Naive thymus-derived CD4-positive, alpha-beta T cell (primary cell): ENCODE measurements around the gene ARHGEF16. TPM values are rescaled to one million over a fixed set of nuclear protein-coding genes. Genes with fewer than 3 reads are reported as not detected.

Experiments used
- ATAC-seq: fragments of 150-1000 bp; cut with Tn5 transposase; 2 replicates; pipeline ENCODE4 v1.10.0; 2021; ENCODE audit warnings: mild to moderate bottlenecking, moderate library complexity
- CTCF ChIA-PET: fragments of 350-600 bp; sonication (Branson Sonifier 250); formaldehyde crosslinking; loops from one replicate; lab custom pipeline; 2021; ENCODE audit warnings: antibody characterized with exemption; lab: Charles Lee
- POLR2A ChIA-PET: fragments of 350-600 bp; sonication (Branson Sonifier 250); formaldehyde crosslinking; loops from one replicate; lab custom pipeline; 2021; ENCODE audit warnings: antibody characterized with exemption, inconsistent platforms; lab: Charles Lee
- DNase-seq, 9 donors: peaks; one replicate each; pipeline versions ENCODE4 v3.0.0 to v3.0.0-alpha.2; 2020 to 2022; ENCODE audit warnings: mixed read lengths in 1 of 9
- H3K27ac ChIP-seq: one replicate; pipeline ENCODE4 v1.7.0; 2013; ENCODE audit warnings: mild to moderate bottlenecking, low read depth, low read length, moderate library complexity
- H3K27me3 ChIP-seq, 2 donors: one replicate each; pipeline ENCODE4 v1.7.0; 2013; ENCODE audit warnings: low read length in 2 of 2, mild to moderate bottlenecking in 2 of 2, moderate library complexity in 2 of 2; ENCODE audit not compliant: control insufficient read depth in 2 of 2, insufficient read depth in 2 of 2
- H3K36me3 ChIP-seq, 3 experiments: 1 replicate in 2 of 3; 2 replicates in 1 of 3; pipeline ENCODE4 v1.7.0; 2013; ENCODE audit warnings: low read length in 3 of 3, mild to moderate bottlenecking in 3 of 3, moderate library complexity in 1 of 3; ENCODE audit not compliant: insufficient read depth in 3 of 3, control insufficient read depth in 2 of 3
- H3K4me1 ChIP-seq, 2 donors: one replicate each; pipeline ENCODE4 v1.7.0; 2013; ENCODE audit warnings: low read length in 2 of 2, mild to moderate bottlenecking in 2 of 2, moderate library complexity in 1 of 2; ENCODE audit not compliant: control insufficient read depth in 2 of 2, insufficient read depth in 2 of 2
- H3K4me3 ChIP-seq: 2 replicates; pipeline ENCODE4 v1.7.0; 2013; ENCODE audit warnings: mild to moderate bottlenecking, low read length
- H3K9me3 ChIP-seq, 3 experiments: 1 replicate in 2 of 3; 2 replicates in 1 of 3; pipeline ENCODE4 v1.7.0; 2013; ENCODE audit warnings: low read length in 3 of 3; ENCODE audit not compliant: control insufficient read depth in 2 of 3
- H3K27ac Mint-ChIP-seq, 9 donors: one replicate each; pipeline ENCODE4 v1.8.0; 2020 to 2022; ENCODE audit warnings: mixed read lengths in 9 of 9, mild to moderate bottlenecking in 8 of 9, moderate library complexity in 5 of 9, inconsistent platforms in 2 of 9
- H3K27me3 Mint-ChIP-seq, 5 donors: one replicate each; pipeline ENCODE4 v1.8.0; 2021 to 2022; ENCODE audit warnings: mixed read lengths in 5 of 5, mild to moderate bottlenecking in 1 of 5
- H3K36me3 Mint-ChIP-seq, 5 donors: one replicate each; pipeline ENCODE4 v1.8.0; 2020 to 2022; ENCODE audit warnings: mixed read lengths in 5 of 5, mild to moderate bottlenecking in 3 of 5, inconsistent platforms in 1 of 5
- H3K4me1 Mint-ChIP-seq, 7 donors: one replicate each; pipeline ENCODE4 v1.8.0; 2020 to 2022; ENCODE audit warnings: mixed read lengths in 7 of 7, mild to moderate bottlenecking in 3 of 7, inconsistent platforms in 1 of 7
- H3K4me3 Mint-ChIP-seq, 10 donors: one replicate each; pipeline ENCODE4 v1.8.0; 2020 to 2022; ENCODE audit warnings: mild to moderate bottlenecking in 10 of 10, mixed read lengths in 10 of 10, moderate library complexity in 6 of 10, inconsistent platforms in 2 of 10
- H3K9me3 Mint-ChIP-seq, 11 donors: one replicate each; pipeline ENCODE4 v1.8.0; 2020 to 2022; ENCODE audit warnings: mixed read lengths in 11 of 11, mild to moderate bottlenecking in 4 of 11, inconsistent platforms in 1 of 11, moderate library complexity in 1 of 11
- intact Hi-C, 2 donors: fragments of 100-400 bp; cut with micrococcal nuclease; formaldehyde crosslinking; loops; one replicate each; pipeline ENCODE4 v1.15.1; 2023
- polyA plus RNA-seq, 2 donors: library from polyadenylated mRNA; unstranded; fragments of 300-500 nt; fragmentation: Illumina TruSeq; gene quantifications; one replicate each; pipeline ENCODE4 v1.2.3, GENCODE V29; 2021
- total RNA-seq, 6 experiments: library from RNA in 5 of 6; stranded (reverse) in 5 of 6; gene quantifications; 1 replicate in 5 of 6; 2 replicates in 1 of 6; pipeline ENCODE4 v1.2.3 and lab custom pipeline; 2021 to 2026

The ARHGEF16 gene
- total and polyA plus RNA-seq, 7 experiments from 2014 or later, result 0.16 TPM; not detected in 6

DNA sequence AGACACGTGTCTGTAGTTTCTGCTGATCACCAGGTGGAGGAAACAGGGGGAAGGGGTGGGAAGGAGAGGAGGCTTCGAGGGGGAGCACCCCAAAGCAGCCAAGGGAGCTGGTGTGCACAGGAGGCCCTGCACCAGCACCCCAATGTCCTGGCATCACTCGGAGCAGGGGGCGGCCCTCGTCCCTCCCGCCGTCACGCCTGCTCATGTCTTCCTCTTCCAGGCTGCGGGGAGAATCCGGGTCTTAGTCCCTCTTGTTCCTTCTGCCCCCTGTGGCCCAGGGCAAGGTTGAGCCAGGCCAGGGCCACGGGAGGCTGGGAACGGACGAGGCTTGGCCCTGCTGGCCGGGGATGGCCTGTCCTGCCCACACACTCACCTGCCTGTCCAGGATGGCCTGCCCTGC is 21.4 kb upstream of the ARHGEF16 start:
- H3K9me3 ChIP-seq, result no peaks in the 10 kb centered on the region
- ATAC-seq (no peak), DNase-seq (no peak)
- intact Hi-C loops, result no loop called here
- no peak overlapping the region for H3K4me3 Mint-ChIP-seq
- H3K27ac ChIP-seq, result no peak overlapping the region
- no peaks in the 10 kb centered on the region for H3K4me1 ChIP-seq
- no peaks in the 10 kb centered on the region for H3K36me3 ChIP-seq
- no peaks in the 10 kb centered on the region for H3K27me3 ChIP-seq
- H3K4me3 ChIP-seq, result no peak overlapping the region
- H3K27ac Mint-ChIP-seq, result no peak overlapping the region
- no peaks in the 10 kb centered on the region for H3K27me3 Mint-ChIP-seq
- ChIA-PET CTCF (no interaction called here), POLR2A (no interaction called here)
- no peaks in the 10 kb centered on the region for H3K9me3 Mint-ChIP-seq
- H3K36me3 Mint-ChIP-seq, result no peaks in the 10 kb centered on the region
- peaks cover 0 to 3% (median 0%) of the 10 kb centered on the region in 7 donors for H3K4me1 Mint-ChIP-seq

DNA sequence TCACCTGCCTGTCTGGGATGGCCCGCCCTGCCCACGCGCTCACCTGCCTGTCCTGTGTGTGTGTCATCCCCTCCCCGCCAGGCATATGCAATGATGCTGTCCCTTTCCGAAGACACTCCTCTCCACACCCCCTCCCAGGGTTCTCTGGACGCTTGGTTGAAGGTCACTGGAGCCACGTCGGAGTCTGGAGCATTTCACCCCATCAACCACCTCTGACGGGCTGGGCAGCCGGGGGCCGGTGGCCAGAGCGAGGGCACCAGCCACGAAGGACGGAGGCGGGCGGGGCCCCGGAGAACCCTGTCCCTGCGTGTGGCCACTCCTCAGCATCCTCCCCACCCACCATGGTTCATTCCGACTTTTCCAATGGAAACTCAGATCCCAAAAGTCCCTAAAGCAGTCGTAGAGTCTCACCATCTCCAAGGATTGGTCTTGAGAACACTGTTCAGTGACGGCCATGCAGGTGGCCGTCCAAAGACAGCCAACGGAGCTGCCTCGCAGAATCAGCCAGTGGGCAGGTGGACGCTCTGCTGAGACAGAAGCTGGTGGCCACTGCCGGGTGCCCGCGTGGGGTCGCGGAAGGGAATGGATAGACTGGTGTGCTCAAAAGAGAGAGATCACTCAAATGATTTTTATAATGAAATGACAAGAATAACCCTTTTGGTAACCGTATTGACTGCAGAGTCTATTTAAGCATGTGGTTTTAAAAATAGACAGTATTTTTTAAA is 20.7 kb upstream of the ARHGEF16 start:
- Mint-ChIP-seq H3K4me1 (peaks cover 0 to 3% (median 0%) of the 10 kb centered on the region in 7 donors), H3K27ac (no peak overlapping the region), H3K9me3 (no peaks in the 10 kb centered on the region), H3K27me3 (no peaks in the 10 kb centered on the region), H3K36me3 (no peaks in the 10 kb centered on the region), H3K4me3 (no peak overlapping the region)
- no peaks in the 10 kb centered on the region for H3K36me3 ChIP-seq
- H3K4me3 ChIP-seq, result no peak overlapping the region
- ChIA-PET POLR2A (no interaction called here), CTCF (no interaction called here)
- no peaks in the 10 kb centered on the region for H3K27me3 ChIP-seq
- no peaks in the 10 kb centered on the region for H3K4me1 ChIP-seq
- DNase-seq (no peak), ATAC-seq (no peak)
- intact Hi-C loops, result no loop called here
- no peaks in the 10 kb centered on the region for H3K9me3 ChIP-seq
- no peak overlapping the region for H3K27ac ChIP-seq

DNA sequence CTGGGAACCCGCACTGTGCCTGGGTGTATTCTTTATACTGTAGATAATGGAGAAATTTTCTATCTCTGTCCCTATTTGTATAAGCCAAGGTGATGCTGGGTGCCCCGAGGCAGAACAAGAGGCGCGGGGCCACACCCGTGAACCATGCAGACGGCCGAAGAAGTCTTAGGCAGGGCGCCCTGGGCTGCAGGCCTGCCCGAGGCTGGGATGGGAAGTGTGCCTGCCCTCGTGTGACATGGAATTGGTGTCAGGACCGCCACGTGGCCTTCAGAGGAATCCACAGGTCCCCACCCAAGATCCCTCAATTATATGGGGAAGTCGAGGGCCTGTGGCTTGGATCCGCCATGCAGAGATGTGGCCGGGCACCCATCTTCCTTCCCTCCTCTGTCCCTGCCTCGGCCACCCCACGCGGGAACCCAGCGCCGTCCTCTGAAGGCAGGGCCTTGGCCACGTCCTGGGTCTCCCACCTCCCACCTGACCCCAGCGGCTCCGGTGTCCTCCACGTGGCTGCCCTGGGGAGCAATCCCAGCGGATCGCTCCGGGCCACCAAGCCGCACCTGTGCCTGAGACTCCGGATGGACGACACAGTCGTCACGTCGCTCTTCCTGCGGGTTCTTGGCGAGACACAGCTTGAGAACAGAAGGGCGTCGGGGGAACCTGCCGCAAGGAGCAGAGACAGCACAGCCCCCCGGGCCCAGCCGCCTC is 19.9 kb upstream of the ARHGEF16 start:
- H3K27me3 ChIP-seq, result no peaks in the 10 kb centered on the region
- Mint-ChIP-seq H3K4me3 (no peak overlapping the region), H3K27me3 (no peaks in the 10 kb centered on the region), H3K36me3 (no peaks in the 10 kb centered on the region), H3K9me3 (no peaks in the 10 kb centered on the region), H3K27ac (no peak overlapping the region), H3K4me1 (peaks cover 0 to 3% (median 0%) of the 10 kb centered on the region in 7 donors)
- H3K36me3 ChIP-seq, result no peaks in the 10 kb centered on the region
- no peaks in the 10 kb centered on the region for H3K9me3 ChIP-seq
- no peaks in the 10 kb centered on the region for H3K4me1 ChIP-seq
- intact Hi-C loops, result no loop called here
- H3K27ac ChIP-seq, result no peak overlapping the region
- POLR2A ChIA-PET, result no interaction called here
- DNase-seq (no peak), ATAC-seq (no peak)
- CTCF ChIA-PET, result no interaction called here
- no peak overlapping the region for H3K4me3 ChIP-seq

DNA sequence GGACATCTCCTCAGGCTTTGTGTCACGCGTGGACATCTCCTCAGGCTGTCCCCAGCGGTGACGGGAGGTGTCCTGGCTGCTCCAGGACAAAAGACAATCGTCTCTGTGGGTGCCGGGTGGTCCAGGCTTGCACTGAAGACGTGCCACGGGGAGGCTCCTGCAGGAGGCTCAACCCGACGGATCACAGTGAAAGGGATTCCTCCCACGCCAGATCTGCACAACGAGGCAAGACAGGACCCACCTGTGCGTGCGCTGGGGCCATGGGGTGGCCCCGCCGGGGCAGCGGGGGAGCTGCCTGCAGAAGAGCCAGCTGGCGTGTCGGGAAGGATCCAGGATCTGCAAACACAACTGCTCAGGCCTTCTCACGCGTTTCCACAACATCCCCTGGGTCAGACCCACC is 18.8 kb upstream of the ARHGEF16 start:
- DNase-seq (no peak), ATAC-seq (no peak)
- no peak overlapping the region for H3K27ac ChIP-seq
- Mint-ChIP-seq H3K9me3 (no peaks in the 10 kb centered on the region), H3K27ac (no peak overlapping the region), H3K4me1 (peaks cover 0 to 3% (median 0%) of the 10 kb centered on the region in 7 donors), H3K27me3 (no peaks in the 10 kb centered on the region), H3K4me3 (no peak overlapping the region), H3K36me3 (no peaks in the 10 kb centered on the region)
- no peaks in the 10 kb centered on the region for H3K36me3 ChIP-seq
- no peaks in the 10 kb centered on the region for H3K27me3 ChIP-seq
- H3K4me1 ChIP-seq, result no peaks in the 10 kb centered on the region
- POLR2A ChIA-PET, result no interaction called here
- no peak overlapping the region for H3K4me3 ChIP-seq
- no peaks in the 10 kb centered on the region for H3K9me3 ChIP-seq
- intact Hi-C loops, result no loop called here
- CTCF ChIA-PET, result no interaction called here

DNA sequence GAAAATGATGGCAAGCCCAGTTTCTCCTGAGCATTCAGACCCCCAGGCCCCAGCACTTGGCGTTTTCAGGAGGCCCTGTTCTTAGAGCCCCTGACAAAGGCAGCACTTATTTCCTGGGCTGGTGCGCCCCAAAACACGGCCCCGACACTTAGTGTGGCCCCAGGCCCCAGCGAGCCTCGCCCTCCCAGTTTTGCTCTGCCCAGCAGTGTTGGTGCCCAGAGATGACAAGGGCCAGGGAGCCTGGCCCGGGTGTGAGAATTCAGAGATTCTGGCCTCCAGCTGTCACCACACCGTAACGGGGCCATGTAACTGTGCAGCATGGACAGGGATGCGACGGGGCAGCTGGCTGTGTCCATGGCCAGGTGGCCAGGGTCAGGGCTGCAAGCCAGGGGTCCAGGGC is 18.0 kb upstream of the ARHGEF16 start:
- Histone ChIP-seq H3K27ac (no peak overlapping the region), H3K27me3 (no peaks in the 10 kb centered on the region), H3K36me3 (no peaks in the 10 kb centered on the region), H3K9me3 (no peaks in the 10 kb centered on the region), H3K4me1 (no peaks in the 10 kb centered on the region), H3K4me3 (no peak overlapping the region)
- CTCF ChIA-PET, result no interaction called here
- intact Hi-C loops, result no loop called here
- Mint-ChIP-seq H3K4me1 (peaks cover 0 to 3% (median 0%) of the 10 kb centered on the region in 7 donors), H3K4me3 (no peak overlapping the region), H3K36me3 (no peaks in the 10 kb centered on the region), H3K27me3 (no peaks in the 10 kb centered on the region), H3K9me3 (no peaks in the 10 kb centered on the region), H3K27ac (no peak overlapping the region)
- no peak for ATAC-seq
- DNase-seq, result no peak
- POLR2A ChIA-PET, result no interaction called here

DNA sequence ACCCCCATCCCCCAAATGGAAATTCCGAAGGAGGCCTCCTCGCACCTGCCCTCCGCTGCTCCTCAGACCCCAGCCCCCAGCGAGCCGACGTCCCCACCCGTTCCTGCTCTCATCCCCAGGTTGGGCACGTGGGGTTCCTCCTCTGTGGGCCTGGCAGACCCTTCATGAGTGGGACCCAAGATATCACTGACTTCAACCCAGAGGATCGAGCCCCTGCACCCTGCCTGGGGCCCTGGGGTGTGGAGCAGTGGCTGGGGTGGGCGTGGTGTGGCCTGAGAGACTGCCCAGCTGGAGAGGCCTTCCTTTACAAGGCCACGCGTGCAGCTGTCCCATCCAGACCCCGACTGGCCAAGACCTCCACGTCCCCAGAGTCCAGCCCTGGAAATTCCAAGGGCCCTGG is 17.6 kb upstream of the ARHGEF16 start:
- POLR2A ChIA-PET, result no interaction called here
- H3K36me3 ChIP-seq, result no peaks in the 10 kb centered on the region
- no peak overlapping the region for H3K27ac ChIP-seq
- ATAC-seq (no peak), DNase-seq (no peak)
- H3K9me3 Mint-ChIP-seq, result no peaks in the 10 kb centered on the region
- intact Hi-C loops, result no loop called here
- no peaks in the 10 kb centered on the region for H3K27me3 ChIP-seq
- no peak overlapping the region for H3K4me3 Mint-ChIP-seq
- H3K4me1 ChIP-seq, result no peaks in the 10 kb centered on the region
- H3K27me3 Mint-ChIP-seq, result no peaks in the 10 kb centered on the region
- peaks cover 0 to 1% (median 0%) of the 10 kb centered on the region in 7 donors for H3K4me1 Mint-ChIP-seq
- no peaks in the 10 kb centered on the region for H3K36me3 Mint-ChIP-seq
- H3K9me3 ChIP-seq, result no peaks in the 10 kb centered on the region
- H3K4me3 ChIP-seq, result no peak overlapping the region
- CTCF ChIA-PET, result interaction anchor here (0.6 kb wide), 1 partner anchor 200 kb away, joined by 5 read pairs; no protein-coding TSS in a partner anchor
- no peak overlapping the region for H3K27ac Mint-ChIP-seq
